ENCODE data around the gene TFIP11. TPM values are rescaled to one million over a fixed set of nuclear protein-coding genes. Genes with fewer than 3 reads are reported as not detected.

The TFIP11 gene
- total RNA-seq = 43.8 TPM

DNA sequence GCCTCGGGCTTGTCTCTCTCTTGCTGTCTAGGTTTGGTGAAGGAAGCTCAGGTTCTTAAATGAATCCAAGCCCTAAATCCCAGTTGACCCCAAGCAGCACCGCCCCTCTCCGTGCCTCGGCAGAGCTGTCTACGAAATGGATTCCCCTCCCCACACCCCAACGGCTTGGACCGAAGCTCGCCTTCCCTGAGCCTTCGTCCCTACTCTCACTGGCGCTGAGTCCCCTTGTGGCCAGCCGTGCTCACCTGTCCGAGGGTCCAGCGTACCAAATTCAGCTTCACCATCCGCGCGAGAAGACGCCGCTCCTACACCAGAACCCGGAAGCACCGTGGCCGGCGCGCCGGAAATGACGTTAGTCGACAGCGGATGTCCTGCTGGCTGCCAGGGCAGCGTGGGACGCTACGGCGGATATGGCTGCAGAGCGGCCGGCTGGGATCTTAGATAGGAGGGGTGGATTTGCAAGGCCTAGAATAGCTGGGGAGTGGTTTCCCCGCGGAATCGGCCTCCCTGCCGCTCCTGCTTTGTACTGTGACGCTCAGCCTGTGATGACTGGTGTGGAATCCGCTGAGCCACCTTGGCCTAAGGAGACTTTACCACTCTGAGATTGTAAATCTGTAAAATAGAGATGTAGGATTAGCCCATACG, at the start of gene TFIP11:
TSS of gene TFIP11 (minus strand) at position 325 of the 645 bp plus-strand sequence. CDS start 2,201 bp downstream, outside the sequence.
- DNase-seq = peak; percentile 94

DNA sequence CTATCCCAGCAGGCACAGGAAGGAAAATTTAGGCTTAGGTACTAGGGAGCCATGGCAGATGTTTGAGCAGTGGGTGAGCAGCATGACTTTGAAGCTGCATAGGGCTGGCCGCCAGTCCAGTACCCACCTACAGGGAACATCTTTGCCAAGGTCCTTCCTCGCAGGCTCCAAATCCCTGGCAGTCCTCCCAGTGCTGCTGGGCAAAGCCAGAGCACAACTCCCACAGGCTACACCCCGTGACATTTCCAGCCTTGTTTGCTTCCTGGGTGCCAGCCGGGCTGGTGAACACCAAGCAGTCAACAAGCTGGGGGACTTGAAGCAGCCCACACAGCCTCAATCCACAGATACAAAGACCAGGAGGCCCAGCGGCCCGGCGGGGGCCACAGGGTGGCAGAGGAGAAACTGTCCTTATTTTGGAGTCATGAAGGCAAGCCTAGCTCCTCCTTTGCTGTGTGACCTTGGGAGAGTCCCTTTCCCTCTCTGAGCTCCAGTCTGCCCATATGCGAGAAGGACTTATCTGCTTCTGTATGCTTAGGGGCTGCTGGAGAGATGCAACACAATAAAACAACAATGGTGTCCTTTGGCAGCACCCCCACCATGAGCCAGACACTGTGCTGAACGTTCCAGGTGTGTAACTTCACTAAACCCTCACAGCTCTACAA, 49.6 kb upstream of the TFIP11 start:
- DNase-seq = peak; percentile 38

DNA sequence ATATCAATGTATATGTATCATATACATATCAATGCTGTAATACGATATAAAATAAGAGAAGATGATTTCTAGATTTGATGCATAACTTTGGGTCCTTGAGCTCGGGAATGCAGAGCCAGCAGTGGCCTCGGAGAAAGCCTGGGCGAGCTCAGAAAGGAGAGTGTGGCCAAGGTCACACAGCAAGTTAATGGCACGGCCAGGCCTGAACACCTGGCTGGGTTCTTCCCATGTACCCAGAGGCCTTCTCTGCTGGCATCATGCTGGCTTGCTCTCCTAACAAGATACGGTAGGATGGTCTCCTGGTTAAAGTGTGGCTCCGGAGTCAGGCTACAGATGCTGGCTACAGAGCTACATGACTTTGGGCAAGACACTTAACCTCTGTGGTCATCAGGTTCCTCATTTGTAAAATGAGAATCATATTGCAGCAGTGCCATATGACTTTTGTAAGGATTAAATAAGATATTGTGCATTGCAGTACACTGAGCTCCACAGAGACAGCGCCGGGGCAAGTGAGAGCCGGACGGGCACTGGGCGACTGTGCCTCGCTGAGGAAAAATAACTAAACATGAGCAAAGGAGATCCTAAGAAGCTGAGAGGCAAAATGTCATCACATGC, 47.8 kb upstream of the TFIP11 start:
- DNase-seq = no peak

DNA sequence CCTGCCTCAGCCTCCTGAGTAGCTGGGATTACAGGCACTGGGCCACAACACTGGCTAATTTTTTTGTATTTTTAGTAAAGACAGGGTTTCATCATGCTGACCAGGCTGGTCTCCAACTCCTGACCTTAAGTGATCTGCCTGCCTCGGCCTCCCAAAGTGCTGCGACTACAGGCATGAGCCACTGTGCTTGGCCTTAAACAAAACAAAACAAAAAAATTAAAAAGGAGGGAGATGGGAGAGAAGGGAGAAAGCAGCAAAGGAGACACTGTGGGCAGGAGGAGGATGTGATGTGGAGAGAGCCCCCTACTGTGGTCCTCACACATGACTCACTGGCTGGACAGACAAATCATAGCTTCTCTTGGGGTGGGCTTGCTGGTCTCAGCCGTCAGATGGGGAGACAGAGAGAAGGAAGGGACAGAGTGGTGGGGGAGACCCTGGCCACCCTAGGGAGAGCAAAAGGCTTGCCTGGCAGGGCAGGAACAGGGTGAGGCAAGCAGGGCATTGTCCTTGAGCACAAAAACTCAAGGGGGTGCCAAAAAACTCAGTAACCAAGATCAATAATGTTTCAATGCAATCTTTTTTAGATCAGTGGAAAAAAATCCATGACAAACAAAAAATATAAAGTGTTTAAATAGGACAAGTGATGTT, 46.1 kb upstream of the TFIP11 start:
- no peak for DNase-seq

DNA sequence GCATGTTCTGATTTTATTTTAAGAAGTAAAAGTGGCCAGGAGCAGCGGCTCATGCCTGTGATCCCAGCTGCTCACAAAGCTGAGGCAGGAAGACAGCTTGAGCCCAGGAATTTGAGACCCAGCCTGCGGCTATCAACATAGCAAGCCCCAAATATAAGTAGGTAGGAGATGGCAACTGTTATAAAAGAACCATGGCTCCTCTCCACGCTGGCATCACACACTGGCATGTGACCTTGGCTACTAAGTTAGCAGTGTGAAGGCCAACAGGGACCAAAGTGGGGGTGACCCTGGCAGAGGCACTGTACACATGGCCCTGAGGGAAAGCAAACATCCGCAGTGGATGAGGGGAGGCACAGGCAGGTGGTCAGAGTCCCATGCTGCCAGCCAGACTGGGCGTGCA, 44.6 kb upstream of the TFIP11 start:
- no peak for DNase-seq

DNA sequence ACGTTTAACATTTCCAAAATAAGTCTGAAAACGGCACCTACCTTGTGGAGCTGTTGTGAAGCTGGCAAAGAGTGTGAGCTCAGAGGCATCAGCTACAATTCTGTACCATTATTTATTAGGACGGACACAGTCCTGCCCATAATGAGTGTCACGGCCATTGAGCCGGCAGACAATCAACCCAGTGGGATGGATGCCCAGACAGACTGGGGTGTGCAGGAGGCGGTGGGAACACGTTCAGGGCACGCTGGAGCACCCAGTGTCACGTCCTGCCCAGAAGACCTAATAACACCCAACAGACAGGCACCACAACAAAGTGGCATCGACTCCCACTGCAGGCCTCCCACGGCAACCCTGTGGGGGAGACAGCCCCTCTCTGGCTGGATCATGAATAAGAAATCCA, 43.2 kb upstream of the TFIP11 start:
- no peak for DNase-seq

DNA sequence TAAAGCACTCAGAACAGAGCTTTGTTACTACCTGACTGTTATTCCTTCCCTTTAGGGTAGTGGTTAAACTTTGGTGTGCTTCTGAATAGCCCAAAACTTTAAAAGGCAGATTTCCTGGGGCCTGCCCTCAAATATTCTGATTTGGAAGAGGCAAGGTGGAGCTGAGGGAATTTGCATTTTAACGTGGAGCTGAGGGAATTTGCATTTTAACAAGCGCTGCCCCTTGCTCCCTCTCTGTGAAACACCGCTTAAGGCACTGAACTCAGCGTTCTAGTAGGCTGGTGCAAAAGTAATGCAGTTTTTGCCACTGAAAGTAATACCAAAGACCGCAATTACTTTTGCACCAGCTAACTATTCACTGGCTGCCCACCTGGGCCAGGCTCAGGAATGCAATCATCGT, 42.7 kb upstream of the TFIP11 start:
- no peak for DNase-seq

DNA sequence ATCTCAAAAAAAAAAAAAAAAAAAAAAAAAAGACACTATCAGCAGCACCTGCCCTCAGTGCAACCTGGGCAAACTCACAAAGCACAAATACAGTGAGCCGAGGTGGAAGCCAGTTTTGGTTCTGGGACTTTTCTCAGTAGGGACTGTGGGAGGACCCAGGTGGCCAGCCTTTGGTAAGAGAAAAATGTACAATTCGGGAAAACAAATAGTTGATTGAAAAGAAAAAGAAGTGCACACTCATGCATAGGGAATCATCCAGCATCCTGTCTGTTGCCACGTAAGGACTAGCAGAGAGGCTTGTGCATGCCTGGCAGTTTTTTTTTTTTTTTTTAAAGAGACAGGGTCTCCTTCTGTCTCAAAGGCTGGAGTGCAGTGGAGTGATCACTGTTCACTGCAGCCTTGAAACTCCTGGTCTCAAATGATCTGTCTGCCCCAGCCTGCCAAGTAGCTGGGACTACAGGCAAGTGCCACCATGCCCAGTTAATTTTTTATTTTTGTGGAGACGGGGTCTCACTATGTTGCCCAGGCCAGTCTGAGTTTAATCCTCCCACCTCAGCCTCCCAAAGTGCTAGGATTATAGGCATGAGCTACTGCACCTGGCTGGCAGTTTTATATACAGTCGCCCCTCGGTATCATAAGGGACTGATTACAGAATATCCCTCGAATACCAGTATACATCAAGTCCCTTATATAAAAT, 40.9 kb upstream of the TFIP11 start:
- no peak for DNase-seq

DNA sequence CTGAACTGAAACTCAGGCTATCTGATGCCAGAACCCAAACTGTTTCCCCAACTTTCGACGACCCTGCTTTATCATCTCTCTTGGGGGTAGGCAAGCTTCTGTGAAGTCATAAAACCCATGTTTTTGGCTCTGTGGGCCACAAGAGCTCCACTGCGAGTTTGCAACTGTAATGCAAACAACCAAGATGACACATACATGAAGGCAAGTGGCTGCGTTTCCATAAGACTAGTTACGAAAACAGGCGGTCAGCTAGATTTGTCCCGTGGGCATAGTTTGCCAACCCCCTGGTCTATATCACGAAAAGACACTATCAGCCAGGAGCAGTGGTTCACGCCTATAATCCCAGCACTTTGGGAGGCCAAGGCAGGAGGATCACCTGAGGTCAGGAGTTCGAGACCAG, 40.2 kb upstream of the TFIP11 start:
- no peak for DNase-seq

DNA sequence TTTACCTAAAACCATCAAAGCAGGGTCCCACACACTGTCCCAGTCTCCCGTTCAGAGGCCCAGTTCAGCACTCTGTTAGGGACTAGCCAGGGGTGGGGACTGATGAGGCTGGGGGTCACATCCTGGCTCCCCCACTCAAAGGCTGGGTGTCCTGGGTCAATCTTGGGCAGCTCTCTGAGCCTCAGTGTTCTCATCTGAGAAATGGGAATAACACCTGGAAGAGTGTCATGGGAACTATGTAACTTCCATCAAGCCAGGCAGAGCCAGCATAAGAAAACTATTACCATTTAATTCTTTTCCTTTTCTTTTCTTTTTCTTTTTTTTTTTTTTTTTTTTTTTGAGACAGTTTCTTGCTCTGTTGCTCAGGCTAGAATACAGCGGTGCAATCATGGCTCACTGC, 39.3 kb upstream of the TFIP11 start:
- no peak for DNase-seq

DNA sequence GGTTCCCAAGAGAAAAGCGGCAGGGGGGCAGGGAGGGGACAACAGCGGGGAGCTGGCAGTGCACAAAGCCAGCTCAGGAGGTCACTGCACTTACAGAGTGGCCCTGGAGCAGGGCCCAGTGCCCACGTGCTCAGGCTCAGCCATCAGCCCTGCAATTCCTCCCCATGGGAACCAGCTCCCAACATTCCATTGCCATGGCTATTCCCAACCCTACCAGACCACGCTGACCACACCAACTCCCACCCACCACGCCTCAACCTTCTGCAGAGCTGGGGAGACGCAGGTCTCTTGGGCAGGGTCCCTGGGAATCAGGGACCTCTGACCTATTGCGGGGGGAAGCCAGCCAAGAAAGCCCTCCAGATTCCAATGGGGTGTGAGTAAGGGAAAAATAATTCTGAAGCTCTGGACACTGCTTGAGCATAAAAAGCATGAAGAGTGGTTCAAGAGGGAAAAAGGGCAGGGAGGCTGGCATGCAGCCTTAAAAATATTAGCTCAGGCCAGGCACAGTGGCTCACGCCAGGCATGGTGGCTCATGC, 38.3 kb upstream of the TFIP11 start:
- DNase-seq = no peak

DNA sequence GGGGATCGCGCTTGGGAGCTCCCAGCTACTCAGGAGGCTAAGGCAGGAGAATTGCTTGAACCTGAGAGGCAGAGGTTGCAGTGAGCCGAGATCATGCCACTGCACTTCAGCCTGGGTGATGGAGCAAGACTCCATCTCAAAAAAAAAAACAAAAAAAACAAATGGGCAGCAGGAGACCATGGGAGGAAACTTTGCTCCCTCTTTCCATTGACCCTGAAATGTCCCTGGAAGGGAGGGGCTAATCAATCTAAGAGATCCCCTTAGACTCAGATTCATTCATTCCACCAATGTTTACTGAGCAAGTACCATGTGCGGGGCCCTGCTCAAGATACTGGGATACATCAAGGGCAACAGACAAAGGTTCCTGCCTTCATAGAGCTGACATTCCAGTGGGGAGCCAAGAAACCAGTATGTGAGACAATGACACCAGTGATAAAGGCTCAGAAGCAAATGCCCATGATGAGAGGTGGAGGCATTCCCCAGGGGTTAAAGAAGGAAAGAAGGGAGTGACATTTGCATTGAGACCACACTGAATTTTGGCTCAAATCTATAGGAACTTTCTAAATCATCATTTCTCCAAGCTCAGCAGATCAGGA, 37.7 kb upstream of the TFIP11 start:
- no peak for DNase-seq

DNA sequence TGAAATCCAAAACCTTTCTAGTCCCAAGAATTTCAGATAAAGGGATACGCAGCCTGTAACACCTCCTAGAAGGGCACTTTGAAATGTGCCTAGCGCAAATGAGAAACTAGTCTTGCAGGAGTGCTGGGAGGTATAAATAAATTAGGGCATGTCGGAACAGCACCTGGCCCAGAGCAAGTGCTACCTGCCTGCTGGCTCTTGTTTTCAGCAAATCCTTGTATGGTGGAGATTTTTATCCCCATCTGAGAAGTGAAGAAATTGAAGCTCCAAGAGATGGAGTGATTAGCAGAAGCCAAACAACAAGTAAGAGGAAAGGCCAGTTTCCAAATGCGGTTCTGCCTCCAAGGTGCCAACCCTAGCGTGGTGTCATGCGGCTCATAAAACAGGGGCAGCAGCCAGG, 36.7 kb upstream of the TFIP11 start:
- no peak for DNase-seq

DNA sequence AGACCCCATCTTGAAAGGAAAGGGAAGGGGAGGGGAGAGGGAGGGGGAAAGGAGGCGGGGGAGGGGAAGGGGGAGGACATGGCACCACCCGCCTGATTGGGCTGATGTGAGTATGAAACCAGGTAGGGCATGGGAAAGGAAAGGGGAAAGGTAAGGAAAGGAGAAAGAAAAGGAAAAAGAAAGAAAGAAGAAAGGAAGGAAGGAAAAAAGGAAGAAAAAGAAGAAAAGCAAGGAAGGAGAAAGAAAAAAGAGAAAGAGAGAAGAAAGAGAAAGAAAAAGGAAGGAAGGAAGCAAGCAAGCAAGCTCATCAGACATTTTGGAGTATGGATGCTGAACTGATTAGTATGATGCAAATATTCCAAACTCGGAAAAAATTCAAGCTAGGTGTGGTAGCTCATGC, 36.0 kb upstream of the TFIP11 start:
- no peak for DNase-seq

DNA sequence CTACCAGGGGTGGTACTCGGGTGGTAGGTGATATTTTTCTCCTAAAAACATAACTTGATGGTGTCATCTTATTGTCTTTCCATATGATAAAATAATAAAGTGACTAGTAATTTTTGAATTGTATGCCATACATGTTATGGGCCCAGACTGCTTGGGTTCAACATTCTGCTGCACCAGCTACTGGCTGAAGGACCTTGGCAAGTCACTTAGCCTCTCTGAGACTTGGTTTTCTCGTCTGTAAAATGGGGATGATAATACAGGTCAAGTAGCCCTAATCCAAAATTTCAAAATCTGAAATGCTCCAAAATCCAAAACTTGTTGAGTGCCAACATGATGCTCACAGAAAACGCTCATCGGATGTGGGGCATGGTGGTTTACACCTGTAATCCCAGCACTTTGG, 35.6 kb upstream of the TFIP11 start:
- DNase-seq = no peak

DNA sequence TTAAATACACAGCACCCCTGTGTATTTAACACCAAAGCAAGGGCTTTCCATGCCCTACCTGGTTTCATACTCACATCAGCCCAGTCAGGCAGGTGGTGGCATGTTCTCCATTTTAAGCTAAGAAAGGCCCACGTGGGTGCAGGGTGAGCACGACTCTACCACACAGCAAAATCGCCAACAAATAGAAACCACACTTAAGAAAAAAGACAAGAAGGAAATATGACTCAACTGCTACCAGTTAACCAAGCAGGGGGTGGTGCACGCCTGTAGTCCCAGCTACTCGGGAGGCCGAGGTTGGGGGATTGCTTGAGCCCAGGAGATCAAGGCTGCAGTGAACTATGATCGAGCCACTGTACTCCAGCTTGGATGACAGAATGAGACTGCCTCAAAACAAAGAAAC, 35.2 kb upstream of the TFIP11 start:
- no peak for DNase-seq

DNA sequence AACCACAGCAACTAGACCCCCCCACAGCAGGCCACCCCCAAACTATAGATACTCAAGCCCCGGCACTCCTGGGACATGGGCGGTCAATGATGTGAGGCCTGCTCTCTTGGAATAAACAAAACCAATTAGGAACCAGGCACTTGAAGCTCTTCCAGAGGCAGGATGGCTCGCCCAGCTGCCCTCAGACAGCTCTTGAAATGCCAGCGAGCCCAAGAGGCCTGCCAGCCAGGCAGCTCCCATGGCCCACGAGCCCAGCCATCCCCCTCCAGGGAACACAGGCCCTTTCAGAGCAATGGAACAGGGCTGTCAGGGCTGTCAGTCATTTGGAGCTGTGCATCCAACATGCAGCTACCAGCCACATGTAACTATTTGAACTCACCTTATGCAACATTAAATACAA, 34.0 kb upstream of the TFIP11 start:
- DNase-seq = no peak

DNA sequence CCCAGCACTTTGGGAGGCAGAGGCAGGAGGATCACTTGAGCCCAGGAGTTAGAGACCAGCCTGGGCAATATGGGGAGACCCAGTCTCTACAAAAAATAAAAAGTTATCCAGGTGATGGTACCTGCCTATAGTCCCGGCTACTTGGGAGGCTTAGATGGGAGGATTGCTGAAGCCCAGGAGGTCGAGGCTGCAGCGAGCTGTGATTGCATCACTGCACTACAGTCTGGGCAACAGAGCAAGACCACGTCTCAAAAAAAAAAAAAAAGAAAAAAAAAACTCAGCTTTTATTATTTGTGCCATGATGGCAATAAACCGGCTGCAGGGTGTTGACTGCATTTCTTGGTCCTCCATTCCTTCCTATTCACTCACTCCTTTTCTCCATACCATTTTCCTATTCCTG, 33.6 kb upstream of the TFIP11 start:
- no peak for DNase-seq

DNA sequence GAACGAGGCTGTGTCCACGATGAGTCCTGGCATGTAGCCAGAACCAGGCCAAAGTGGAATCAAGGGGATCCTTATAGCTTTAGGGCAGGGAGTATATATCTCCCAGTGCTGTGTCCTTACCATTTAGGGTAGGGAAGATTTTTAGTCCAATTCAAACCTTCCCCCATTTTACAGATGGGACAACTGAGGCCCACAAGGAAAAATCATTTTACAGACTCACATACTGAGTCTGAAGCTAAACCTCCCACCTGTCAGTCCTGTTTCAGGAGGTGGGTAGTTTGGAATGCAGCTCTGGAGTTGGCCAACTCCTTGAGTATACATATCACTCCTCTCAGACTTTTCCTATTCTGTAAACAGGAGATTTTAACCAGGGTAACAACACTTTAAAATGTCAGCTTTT, 33.1 kb upstream of the TFIP11 start:
- no peak for DNase-seq

DNA sequence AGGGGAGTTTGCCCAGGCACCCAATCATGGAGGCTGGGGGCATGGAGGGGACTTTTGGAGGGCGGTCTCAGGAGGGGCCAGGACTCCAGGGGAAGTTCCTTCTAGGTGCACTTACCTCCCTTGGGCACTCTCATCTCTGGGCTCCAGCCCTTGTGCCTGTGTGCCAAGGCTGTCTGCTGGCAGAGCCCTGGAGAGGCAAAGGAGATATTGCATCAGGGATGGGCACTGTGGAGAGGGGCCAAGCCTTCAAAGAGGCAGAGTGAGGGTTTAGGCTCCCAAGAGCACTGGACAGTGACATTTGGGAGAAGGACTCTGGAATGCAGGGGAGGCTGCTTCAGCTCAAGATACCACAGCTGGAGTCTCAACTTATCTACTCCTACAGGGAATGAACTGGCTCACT, 32.2 kb upstream of the TFIP11 start:
- DNase-seq = no peak

DNA sequence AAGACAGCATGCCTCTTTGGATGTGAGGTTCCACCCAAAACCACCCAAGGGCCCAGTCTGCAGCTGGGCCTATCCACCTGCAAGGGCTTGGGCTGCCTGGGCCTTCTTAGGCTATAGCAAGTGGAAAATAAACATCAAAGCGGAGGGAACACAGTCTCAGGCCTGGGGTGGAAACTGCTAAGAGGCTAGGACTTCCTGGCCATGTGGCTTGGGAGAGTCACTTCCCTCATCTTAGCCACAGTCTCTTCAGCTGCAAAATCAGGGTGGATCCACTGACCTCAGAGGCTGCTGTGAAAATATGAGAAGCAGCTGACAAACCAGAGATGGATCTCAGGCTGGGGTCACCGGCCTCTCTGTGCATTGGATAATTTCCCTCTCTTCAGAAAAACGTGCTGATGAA, 30.6 kb upstream of the TFIP11 start:
- DNase-seq = no peak

DNA sequence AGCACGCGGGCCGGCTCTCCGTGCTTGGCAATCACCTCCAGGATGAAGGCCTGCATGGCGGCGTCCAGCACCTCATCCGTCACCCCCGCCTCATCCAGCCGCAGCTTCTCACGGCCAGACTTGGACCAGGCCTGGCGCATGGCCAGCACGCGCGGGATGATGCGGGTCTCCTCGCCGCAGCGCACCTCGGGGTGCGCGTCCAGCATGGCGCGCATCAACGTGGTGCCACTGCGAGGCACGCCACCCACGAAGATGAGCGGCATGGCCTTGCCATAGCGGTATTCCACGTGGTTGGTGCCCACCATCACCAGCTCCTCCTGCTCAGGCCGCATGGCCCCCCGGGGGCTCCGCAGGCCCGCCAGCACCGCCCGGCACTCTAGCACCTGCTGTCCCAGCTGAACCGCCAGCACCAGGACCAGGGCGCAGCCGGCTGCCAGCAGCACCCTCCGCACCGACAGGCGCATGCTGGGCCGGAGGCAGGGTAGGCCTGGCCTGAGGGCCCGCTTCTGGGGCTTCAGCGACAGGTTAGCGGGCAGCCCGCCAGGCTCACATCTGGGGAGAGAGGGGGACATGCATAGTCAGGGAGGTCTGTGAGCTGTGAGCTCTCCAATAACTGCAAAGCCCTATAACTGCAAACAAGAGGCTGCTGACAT, 29.0 kb upstream of the TFIP11 start:
- no peak for DNase-seq

Measured in occipital lobe (tissue), 2 donors.